K562 (cell line): ENCODE data around the gene TEX54. TPM values are rescaled to one million over a fixed set of nuclear protein-coding genes. Genes with fewer than 3 reads are reported as not detected.

Source experiments
- CHD1 ChIP-seq: fragments of 200-600 bp; sonication (generic); IDR thresholded peaks from one replicate; pipeline ENCODE4 v1.6.1; 2012; ENCODE audit warnings: mild to moderate bottlenecking, moderate library complexity, low read length, inconsistent platforms
- CREBBP ChIP-seq: IDR thresholded peaks from one replicate; pipeline ENCODE4 v1.6.1; 2012; ENCODE audit warnings: low read depth, mild to moderate bottlenecking, control low read depth, inconsistent platforms, low read length
- E2F8 ChIP-seq: fragments of 450-650 bp; IDR thresholded peaks from 2 replicates; pipeline ENCODE4 v1.7.1; 2018; ENCODE audit warnings: mild to moderate bottlenecking, low read depth; ENCODE audit not compliant: partially characterized antibody
- KDM2B ChIP-seq: fragments of 250-450 bp; sonication (Bioruptor Pico); IDR thresholded peaks from 2 replicates; pipeline ENCODE4 v1.8.0; 2021; ENCODE audit warnings: mild to moderate bottlenecking, moderate library complexity
- NR2F6 ChIP-seq: fragments of 450-650 bp; formaldehyde crosslinking; IDR thresholded peaks from 2 replicates; pipeline ENCODE4 v1.4.0; 2020; ENCODE audit warnings: mild to moderate bottlenecking
- TAF9B ChIP-seq: fragments of 450-650 bp; IDR thresholded peaks from 2 replicates; pipeline ENCODE4 v1.6.1; 2018; ENCODE audit warnings: mild to moderate bottlenecking; ENCODE audit not compliant: partially characterized antibody
- ZNF316 ChIP-seq: fragments of 450-650 bp; IDR thresholded peaks from 2 replicates; pipeline ENCODE4 v1.6.1; 2016
- ZNF318 ChIP-seq, 2 experiments: fragments of 450-650 bp; IDR thresholded peaks; 2 replicates each; pipeline ENCODE4 v1.6.1; 2016; ENCODE audit warnings: mild to moderate bottlenecking in 2 of 2, borderline replicate concordance in 1 of 2, low read depth in 1 of 2, moderate library complexity in 1 of 2
- polyA plus RNA-seq, 8 experiments: library from polyadenylated mRNA; depleted of rRNA in 4 of 8; stranded (reverse) in 5 of 8; unstranded in 3 of 8; fragments of >200 nt; fragmentation: Nextera tagmentation in 2 of 8; fragmentation: Illumina TruSeq in 1 of 8; extraction: Ambion mirVana in 2 of 8; extraction: Trizol in 1 of 8; gene quantifications; 2 replicates each; pipeline versions ENCODE4 v1.2.1 to v1.2.3, GENCODE V29; 2011 to 2014; ENCODE audit warnings: inconsistent platforms in 1 of 8, missing spikeins in 1 of 8
- total RNA-seq, 7 experiments: library from RNA; depleted of rRNA in 6 of 7; stranded (reverse); fragments of >200 nt in 6 of 7; fragmentation: Illumina TruSeq in 2 of 7; extraction: Trizol in 2 of 7; gene quantifications; 2 replicates each; pipeline versions ENCODE4 v1.2.1 to v1.2.3, GENCODE V29; 2011 to 2021; ENCODE audit warnings: low replicate concordance in 1 of 7
- TF ChIP-seq, protein P1 (sequence below): fragments of 450-650 bp; IDR thresholded peaks from 2 replicates; pipeline ENCODE4 v1.6.1; 2017; ENCODE audit warnings: antibody characterized with exemption
- TF ChIP-seq, protein P2 (sequence below): sonication (generic); formaldehyde crosslinking; IDR thresholded peaks from 2 replicates; pipeline ENCODE4 v1.8.0; 2023; ENCODE audit warnings: mild to moderate bottlenecking, missing genetic modification reagents

TEX54 gene
- total and polyA plus RNA-seq, 9 of the 15 experiments (the other 6 are each of a cell fraction or from before 2014, with no cell fraction given): not detected

GRCh38 chr11:62856333-62856895 is 23.8 kb upstream of the TEX54 start (continued):
- peak; percentile 68 for TF ChIP-seq CHD1
- no peak for TF ChIP-seq ZNF316
- TF ChIP-seq, protein P1, sequence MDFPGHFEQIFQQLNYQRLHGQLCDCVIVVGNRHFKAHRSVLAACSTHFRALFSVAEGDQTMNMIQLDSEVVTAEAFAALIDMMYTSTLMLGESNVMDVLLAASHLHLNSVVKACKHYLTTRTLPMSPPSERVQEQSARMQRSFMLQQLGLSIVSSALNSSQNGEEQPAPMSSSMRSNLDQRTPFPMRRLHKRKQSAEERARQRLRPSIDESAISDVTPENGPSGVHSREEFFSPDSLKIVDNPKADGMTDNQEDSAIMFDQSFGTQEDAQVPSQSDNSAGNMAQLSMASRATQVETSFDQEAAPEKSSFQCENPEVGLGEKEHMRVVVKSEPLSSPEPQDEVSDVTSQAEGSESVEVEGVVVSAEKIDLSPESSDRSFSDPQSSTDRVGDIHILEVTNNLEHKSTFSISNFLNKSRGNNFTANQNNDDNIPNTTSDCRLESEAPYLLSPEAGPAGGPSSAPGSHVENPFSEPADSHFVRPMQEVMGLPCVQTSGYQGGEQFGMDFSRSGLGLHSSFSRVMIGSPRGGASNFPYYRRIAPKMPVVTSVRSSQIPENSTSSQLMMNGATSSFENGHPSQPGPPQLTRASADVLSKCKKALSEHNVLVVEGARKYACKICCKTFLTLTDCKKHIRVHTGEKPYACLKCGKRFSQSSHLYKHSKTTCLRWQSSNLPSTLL: no peak
- no peak for TF ChIP-seq E2F8
- TF ChIP-seq TAF9B: no peak
- no peak for TF ChIP-seq KDM2B (CRISPR knock-in tag)
- no peak for TF ChIP-seq NR2F6 (CRISPR knock-in tag)
- no peak for TF ChIP-seq ZNF318 (IDR thresholded peaks at IDR 0.05; ENCODE audit: borderline replicate concordance in 1 of 2, low read depth in 1 of 2)
- TF ChIP-seq, protein P2, sequence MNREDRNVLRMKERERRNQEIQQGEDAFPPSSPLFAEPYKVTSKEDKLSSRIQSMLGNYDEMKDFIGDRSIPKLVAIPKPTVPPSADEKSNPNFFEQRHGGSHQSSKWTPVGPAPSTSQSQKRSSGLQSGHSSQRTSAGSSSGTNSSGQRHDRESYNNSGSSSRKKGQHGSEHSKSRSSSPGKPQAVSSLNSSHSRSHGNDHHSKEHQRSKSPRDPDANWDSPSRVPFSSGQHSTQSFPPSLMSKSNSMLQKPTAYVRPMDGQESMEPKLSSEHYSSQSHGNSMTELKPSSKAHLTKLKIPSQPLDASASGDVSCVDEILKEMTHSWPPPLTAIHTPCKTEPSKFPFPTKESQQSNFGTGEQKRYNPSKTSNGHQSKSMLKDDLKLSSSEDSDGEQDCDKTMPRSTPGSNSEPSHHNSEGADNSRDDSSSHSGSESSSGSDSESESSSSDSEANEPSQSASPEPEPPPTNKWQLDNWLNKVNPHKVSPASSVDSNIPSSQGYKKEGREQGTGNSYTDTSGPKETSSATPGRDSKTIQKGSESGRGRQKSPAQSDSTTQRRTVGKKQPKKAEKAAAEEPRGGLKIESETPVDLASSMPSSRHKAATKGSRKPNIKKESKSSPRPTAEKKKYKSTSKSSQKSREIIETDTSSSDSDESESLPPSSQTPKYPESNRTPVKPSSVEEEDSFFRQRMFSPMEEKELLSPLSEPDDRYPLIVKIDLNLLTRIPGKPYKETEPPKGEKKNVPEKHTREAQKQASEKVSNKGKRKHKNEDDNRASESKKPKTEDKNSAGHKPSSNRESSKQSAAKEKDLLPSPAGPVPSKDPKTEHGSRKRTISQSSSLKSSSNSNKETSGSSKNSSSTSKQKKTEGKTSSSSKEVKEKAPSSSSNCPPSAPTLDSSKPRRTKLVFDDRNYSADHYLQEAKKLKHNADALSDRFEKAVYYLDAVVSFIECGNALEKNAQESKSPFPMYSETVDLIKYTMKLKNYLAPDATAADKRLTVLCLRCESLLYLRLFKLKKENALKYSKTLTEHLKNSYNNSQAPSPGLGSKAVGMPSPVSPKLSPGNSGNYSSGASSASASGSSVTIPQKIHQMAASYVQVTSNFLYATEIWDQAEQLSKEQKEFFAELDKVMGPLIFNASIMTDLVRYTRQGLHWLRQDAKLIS (CRISPR knock-in tag): no peak
- TF ChIP-seq CREBBP: no peak
